ENCODE data around the gene ANAPC2. TPM values are rescaled to one million over a fixed set of nuclear protein-coding genes. Genes with fewer than 3 reads are reported as not detected.

The ANAPC2 gene
- total RNA-seq, 1 donor from 2014 or later: 71.7 TPM

DNA sequence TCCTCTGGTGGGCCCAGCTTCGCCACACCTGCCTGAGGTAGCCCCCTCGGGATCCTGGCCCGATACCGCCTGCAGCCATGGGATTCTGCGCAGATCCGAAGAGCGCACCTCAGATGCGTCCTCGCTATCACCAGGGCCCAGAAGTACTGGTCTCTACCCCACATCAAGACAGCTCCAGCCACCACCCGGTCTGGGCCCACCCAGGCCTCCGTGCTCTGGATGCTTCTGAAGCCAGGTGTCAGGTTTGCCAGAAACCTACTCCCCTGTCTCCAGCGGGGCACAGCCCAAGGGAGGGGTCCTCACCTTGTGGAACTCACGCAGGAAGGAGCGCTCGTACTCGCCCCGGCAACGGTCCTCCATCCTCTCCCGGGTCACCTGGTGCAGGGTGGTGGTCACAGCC is 2.4 kb downstream of the ANAPC2 start:
- no peaks in the 10 kb centered on the region for H3K9me3 Mint-ChIP-seq
- no peak for TF ChIP-seq CTCF (conservative IDR thresholded peaks at IDR 0.05)
- H3K4me1 Mint-ChIP-seq: peaks cover 21% of the 10 kb centered on the region
- H3K27ac Mint-ChIP-seq (ENCODE audit: unreplicated experiment): no peak overlapping the region
- no peak for DNase-seq (ENCODE audit: low read depth, low spot score)
- peak overlapping the region; percentile 90 for H3K4me3 Mint-ChIP-seq
- H3K36me3 Mint-ChIP-seq (ENCODE audit: low read depth): no peaks in the 10 kb centered on the region
- no peaks in the 10 kb centered on the region for H3K27me3 Mint-ChIP-seq (ENCODE audit: low read depth)

DNA sequence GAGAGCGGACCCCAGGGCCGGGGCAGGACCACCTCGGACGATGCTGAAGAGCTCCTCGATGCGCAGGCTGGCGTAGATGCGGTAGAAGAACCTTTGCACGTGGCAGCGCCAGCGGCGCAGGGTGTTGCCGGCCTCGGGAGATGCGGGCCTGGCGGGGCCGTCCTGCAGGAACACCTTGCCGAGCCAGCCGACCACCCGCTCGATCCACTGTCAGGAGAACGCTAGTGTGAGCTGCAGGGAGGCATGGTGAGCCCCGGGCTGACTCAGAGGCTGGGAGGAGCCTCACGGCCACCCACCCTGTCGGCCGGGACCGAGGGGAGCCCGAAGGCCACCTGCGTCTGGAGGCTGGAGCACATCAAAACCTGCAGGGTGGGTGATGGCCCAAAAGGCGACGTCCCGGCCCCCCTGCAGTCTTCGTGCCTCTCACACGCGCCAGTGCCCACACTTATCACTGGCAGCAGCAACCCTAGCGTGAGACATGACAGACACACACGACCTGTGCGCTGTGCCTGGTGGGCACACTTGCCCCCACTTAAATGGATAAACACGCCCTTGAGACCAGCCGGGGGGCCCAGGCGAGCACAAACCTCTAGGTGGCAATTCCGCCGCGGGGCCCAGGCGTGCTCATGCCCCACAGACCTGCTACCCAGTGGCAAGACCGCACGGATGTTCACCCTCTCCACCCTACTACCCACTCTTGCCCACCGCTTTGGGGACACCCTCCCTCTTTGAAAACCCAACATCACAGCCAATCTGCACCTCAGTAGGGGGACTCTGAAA is 3.3 kb downstream of the ANAPC2 start:
- no peak for DNase-seq (ENCODE audit: low read depth, low spot score)
- Mint-ChIP-seq H3K9me3 (no peaks in the 10 kb centered on the region), H3K4me3 (peak overlapping the region; percentile 27), H3K36me3 (ENCODE audit: low read depth) (no peaks in the 10 kb centered on the region), H3K4me1 (peaks cover 21% of the 10 kb centered on the region), H3K27me3 (ENCODE audit: low read depth) (no peaks in the 10 kb centered on the region), H3K27ac (ENCODE audit: unreplicated experiment) (no peak overlapping the region)
- no peak for TF ChIP-seq CTCF (conservative IDR thresholded peaks at IDR 0.05)

GRCh38 chr9:137183980-137184595 is 4.3 kb downstream of the ANAPC2 start:
- Mint-ChIP-seq H3K4me1 (peaks cover 15% of the 10 kb centered on the region), H3K27ac (ENCODE audit: unreplicated experiment) (no peak overlapping the region), H3K9me3 (no peaks in the 10 kb centered on the region), H3K36me3 (ENCODE audit: low read depth) (no peaks in the 10 kb centered on the region), H3K4me3 (peak overlapping the region; percentile 34), H3K27me3 (ENCODE audit: low read depth) (no peaks in the 10 kb centered on the region)
- TF ChIP-seq CTCF (conservative IDR thresholded peaks at IDR 0.05): no peak
- no peak for DNase-seq (ENCODE audit: low read depth, low spot score)

DNA sequence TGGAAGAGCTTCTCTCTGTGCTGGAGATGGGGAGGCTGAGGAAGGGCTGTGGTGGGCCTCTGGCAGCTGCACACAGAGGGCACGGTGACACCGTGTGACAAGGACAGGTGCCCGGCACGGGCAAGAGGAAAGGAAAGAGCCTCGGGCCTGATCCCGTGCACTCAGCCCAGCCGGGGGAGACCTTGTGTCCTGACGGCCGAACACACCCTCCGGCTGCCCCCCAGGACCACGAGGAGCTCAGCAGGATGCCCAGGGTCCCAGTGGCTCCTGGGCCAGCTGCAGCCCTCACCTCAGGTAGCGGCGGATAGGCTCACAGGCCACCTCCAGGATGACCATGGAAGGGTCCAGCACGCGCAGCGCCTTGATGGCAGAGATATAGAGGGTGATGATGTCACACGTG is 5.5 kb downstream of the ANAPC2 start:
- Mint-ChIP-seq H3K27me3 (ENCODE audit: low read depth) (no peaks in the 10 kb centered on the region), H3K4me3 (peak overlapping the region; percentile 34), H3K27ac (ENCODE audit: unreplicated experiment) (no peak overlapping the region), H3K9me3 (no peaks in the 10 kb centered on the region), H3K36me3 (ENCODE audit: low read depth) (no peaks in the 10 kb centered on the region), H3K4me1 (peaks cover 12% of the 10 kb centered on the region)
- TF ChIP-seq CTCF (conservative IDR thresholded peaks at IDR 0.05): no peak
- no peak for DNase-seq (ENCODE audit: low read depth, low spot score)

- Mint-ChIP-seq H3K4me1 (peaks cover 2% of the 10 kb centered on the region), H3K27ac (ENCODE audit: unreplicated experiment) (no peak overlapping the region), H3K27me3 (ENCODE audit: low read depth) (peaks cover 5% of the 10 kb centered on the region), H3K36me3 (ENCODE audit: low read depth) (peaks cover 2% of the 10 kb centered on the region), H3K4me3 (peak overlapping the region; percentile 58), H3K9me3 (no peaks in the 10 kb centered on the region)
- TF ChIP-seq CTCF (conservative IDR thresholded peaks at IDR 0.05): no peak
- no peak for DNase-seq (ENCODE audit: low read depth, low spot score)
Observed at GRCh38 chr9:137181680-137182079, 6.7 kb downstream of the ANAPC2 start.

Measured in neural crest cell (in vitro differentiated cells).